ENCODE data around the gene ACP3. TPM values are rescaled to one million over a fixed set of nuclear protein-coding genes. Genes with fewer than 3 reads are reported as not detected.
"Not testable (repeated sequence)": the region's sequence is repeated elsewhere in the genome, so short reads cannot be mapped to it uniquely, and the experiment has no call there.

Gene ACP3
- total RNA-seq, 4 donors from 2014 or later, result 0.22 TPM; not detected in 3

- H3K4me1 ChIP-seq, result peaks cover 3 to 6% of the 10 kb centered on the region in 2 donors
- intact Hi-C loops (cut with DNase I; ENCODE audit: low total_unique reads), result no loop called here
- H3K36me3 ChIP-seq, result no peaks in the 10 kb centered on the region
- H3K27ac ChIP-seq, result no peak overlapping the region
- no peak overlapping the region for H3K4me3 ChIP-seq
- TF ChIP-seq POLR2A (IDR thresholded peaks at IDR 0.05) (no peak), CTCF (IDR thresholded peaks at IDR 0.05 in 4 of 5, conservative IDR thresholded peaks at IDR 0.05 in 1 of 5) (no peak)
- ATAC-seq (no peak), DNase-seq (no peak)
- no peaks in the 10 kb centered on the region for H3K27me3 ChIP-seq
- in situ Hi-C loops (cut with MboI; ENCODE audit: low sequenced_read_pairs in 4 of 4), result no loop called here
- no peaks in the 10 kb centered on the region for H3K9me3 ChIP-seq
Observed at GRCh38 chr3:132356568-132356967, 39.4 kb downstream of the ACP3 start.

- H3K27ac ChIP-seq, result no peak overlapping the region
- H3K27me3 ChIP-seq, result no peaks in the 10 kb centered on the region
- H3K36me3 ChIP-seq, result no peaks in the 10 kb centered on the region
- DNase-seq, result no peak
- in situ Hi-C loops (cut with MboI; ENCODE audit: low sequenced_read_pairs in 4 of 4), result no loop called here
- intact Hi-C loops (cut with DNase I; ENCODE audit: low total_unique reads), result no loop called here
- H3K4me1 ChIP-seq, result no peaks in the 10 kb centered on the region
- ATAC-seq, result no peak
- TF ChIP-seq CTCF (IDR thresholded peaks at IDR 0.05 in 4 of 5, conservative IDR thresholded peaks at IDR 0.05 in 1 of 5) (no peak), POLR2A (IDR thresholded peaks at IDR 0.05) (no peak)
- no peak overlapping the region for H3K4me3 ChIP-seq
- H3K9me3 ChIP-seq, result no peaks in the 10 kb centered on the region
Observed at GRCh38 chr3:132360717-132361116, 43.5 kb downstream of the ACP3 start.

GRCh38 chr3:132362329-132362728 is 45.1 kb downstream of the ACP3 start:
- in situ Hi-C loops (cut with MboI; ENCODE audit: low sequenced_read_pairs in 4 of 4), result no loop called here
- no peaks in the 10 kb centered on the region for H3K4me1 ChIP-seq

GRCh38 chr3:132368515-132368914 is 51.3 kb downstream of the ACP3 start:
- H3K4me1 ChIP-seq, result no peaks in the 10 kb centered on the region
- no peaks in the 10 kb centered on the region for H3K9me3 ChIP-seq
- H3K4me3 ChIP-seq, result no peak overlapping the region
- no peaks in the 10 kb centered on the region for H3K27me3 ChIP-seq
- no peak for DNase-seq
- H3K27ac ChIP-seq, result no peak overlapping the region
- H3K36me3 ChIP-seq, result no peaks in the 10 kb centered on the region
- TF ChIP-seq CTCF (IDR thresholded peaks at IDR 0.05 in 4 of 5, conservative IDR thresholded peaks at IDR 0.05 in 1 of 5) (no peak), POLR2A (IDR thresholded peaks at IDR 0.05) (no peak)
- no peak for ATAC-seq
- intact Hi-C loops (cut with DNase I; ENCODE audit: low total_unique reads), result no loop called here
- in situ Hi-C loops (cut with MboI; ENCODE audit: low sequenced_read_pairs in 4 of 4), result no loop called here

More at GRCh38 chr3:132362329-132362728, 45.1 kb downstream of the ACP3 start:
- no peak overlapping the region for H3K27ac ChIP-seq
- no peak overlapping the region for H3K4me3 ChIP-seq
- H3K36me3 ChIP-seq, result no peaks in the 10 kb centered on the region
- H3K9me3 ChIP-seq, result no peaks in the 10 kb centered on the region
- intact Hi-C loops (cut with DNase I; ENCODE audit: low total_unique reads), result no loop called here
- DNase-seq (no peak), ATAC-seq (no peak)
- TF ChIP-seq CTCF (IDR thresholded peaks at IDR 0.05 in 4 of 5, conservative IDR thresholded peaks at IDR 0.05 in 1 of 5) (no peak), POLR2A (IDR thresholded peaks at IDR 0.05) (no peak)
- no peaks in the 10 kb centered on the region for H3K27me3 ChIP-seq

- no peak for DNase-seq
- intact Hi-C loops (cut with DNase I; ENCODE audit: low total_unique reads), result no loop called here
- TF ChIP-seq POLR2A (IDR thresholded peaks at IDR 0.05) (no peak), CTCF (IDR thresholded peaks at IDR 0.05 in 4 of 5, conservative IDR thresholded peaks at IDR 0.05 in 1 of 5) (no peak)
- Histone ChIP-seq H3K4me3 (no peak overlapping the region), H3K27ac (no peak overlapping the region), H3K36me3 (no peaks in the 10 kb centered on the region), H3K27me3 (no peaks in the 10 kb centered on the region), H3K9me3 (no peaks in the 10 kb centered on the region), H3K4me1 (no peaks in the 10 kb centered on the region)
- in situ Hi-C loops (cut with MboI; ENCODE audit: low sequenced_read_pairs in 4 of 4), result no loop called here
- no peak for ATAC-seq
Observed at GRCh38 chr3:132368962-132369361, 51.8 kb downstream of the ACP3 start.

- H3K9me3 ChIP-seq; H3K4me1 ChIP-seq; H3K27ac ChIP-seq; intact Hi-C loops (cut with DNase I; ENCODE audit: low total_unique reads); H3K36me3 ChIP-seq; ATAC-seq; DNase-seq; H3K4me3 ChIP-seq; in situ Hi-C loops (cut with MboI; ENCODE audit: low sequenced_read_pairs in 4 of 4); H3K27me3 ChIP-seq: not testable (repeated sequence)
Observed at GRCh38 chr3:132376945-132377354, 59.7 kb downstream of the ACP3 start.

Data from gastrocnemius medialis (tissue), 4 donors.